Measurements from ENCODE around the gene SCMH1. TPM values are rescaled to one million over a fixed set of nuclear protein-coding genes. Genes with fewer than 3 reads are reported as not detected.

The SCMH1 gene
- total and polyA plus RNA-seq, 2 of the 4 experiments (the other 2 are of a cell fraction), result 9.0 to 19.4 TPM

- intact Hi-C loops (cut with micrococcal nuclease), result no loop called here
- H3K14ac ChIP-seq (replicated peaks; ENCODE audit: low read depth, low read length), result no peak overlapping the region
- no peak overlapping the region for H3K23ac ChIP-seq (ENCODE audit: low read depth, low read length)
- H3K4me3 ChIP-seq (ENCODE audit: insufficient read depth, low read depth, low read length), result no peak overlapping the region
- H3K9ac ChIP-seq (ENCODE audit: low read depth, low read length), result no peak overlapping the region
- H4K91ac ChIP-seq (ENCODE audit: insufficient read depth, low read depth, low read length), result no peak overlapping the region
- DNase-seq (no peak), ATAC-seq (ENCODE audit: low read depth) (no peak)
- H2BK15ac ChIP-seq (ENCODE audit: low read depth, low read length), result no peak overlapping the region
- H2BK5ac ChIP-seq (ENCODE audit: low read depth, low read length, poor library complexity, severe bottlenecking), result no peak overlapping the region
- H3K4ac ChIP-seq (ENCODE audit: low read depth, low read length), result no peak overlapping the region
- no peak overlapping the region for H4K8ac ChIP-seq (ENCODE audit: low read depth in 2 of 2, low read length in 2 of 2)
- H4K5ac ChIP-seq (ENCODE audit: low read depth, low read length), result no peak overlapping the region; the same call in 1 of the 2 replicates
- H3K56ac ChIP-seq (ENCODE audit: extremely low read depth, insufficient read depth, low read length), result no peak overlapping the region
- no peaks in the 10 kb centered on the region for H3K9me3 ChIP-seq (ENCODE audit: control insufficient read depth, insufficient read depth, low read length)
- H2AFZ ChIP-seq (replicated peaks; ENCODE audit: low read length, poor library complexity), result no peak overlapping the region
- H4K20me1 ChIP-seq (ENCODE audit: insufficient read depth, low read length), result peaks cover 15% of the 10 kb centered on the region
- POLR2A ChIA-PET (ENCODE audit: unreplicated experiment), result no interaction called here
- no peak overlapping the region for H3K4me2 ChIP-seq (ENCODE audit: low read depth, low read length)
- no TSS peak for BruUV-seq (replicated peaks)
- CTCF ChIA-PET, result interaction anchor here (1.0 kb wide), 1 partner anchor 14 kb away, joined by 4 read pairs; no protein-coding TSS in a partner anchor
- H2BK20ac ChIP-seq (ENCODE audit: low read depth, low read length), result no peak overlapping the region
- no CpG with 5 or more reads among the region's 3 CpGs for WGBS, 2 experiments (ENCODE audit: extremely low coverage in 2 of 2, insufficient read length in 1 of 2)
- in situ Hi-C loops (cut with MboI; ENCODE audit: low sequenced_read_pairs), result no loop called here
- no peaks in the 10 kb centered on the region for H3K27me3 ChIP-seq (ENCODE audit: control insufficient read depth, insufficient read depth, low read length)
- no peak overlapping the region for H2AK9ac ChIP-seq (replicated peaks; ENCODE audit: low read depth, low read length, poor library complexity)
- H3K9me1 ChIP-seq (ENCODE audit: insufficient read depth, low read length), result peaks cover 13% of the 10 kb centered on the region
- no peak overlapping the region for H2AK5ac ChIP-seq (ENCODE audit: low read depth, low read length)
- H3K4me1 ChIP-seq (ENCODE audit: control insufficient read depth, insufficient read depth, low read length), result peaks cover 15% of the 10 kb centered on the region
- H3K27ac ChIP-seq (ENCODE audit: insufficient read depth, low read length), result no peak overlapping the region
- no peak overlapping the region for H2BK120ac ChIP-seq (ENCODE audit: low read depth, low read length)
- peaks cover 43% of the 10 kb centered on the region for H3K36me3 ChIP-seq (ENCODE audit: control insufficient read depth, insufficient read depth, low read length)
- no peak overlapping the region for H3K18ac ChIP-seq (ENCODE audit: low read depth, low read length)
- dilution Hi-C loops (cut with HindIII; ENCODE audit: low sequenced_read_pairs, unreplicated experiment), result no loop called here
- peaks cover 41 to 65% of the 10 kb centered on the region in 2 experiments for H3K79me1 ChIP-seq (ENCODE audit: low read depth in 1 of 2, low read length in 2 of 2)
- TF ChIP-seq BHLHE40 (IDR thresholded peaks at IDR 0.05; ENCODE audit: low read depth, low read length) (no peak), ELK1 (IDR thresholded peaks at IDR 0.05; ENCODE audit: borderline replicate concordance, low read depth, low read length) (no peak), POLR2A (IDR thresholded peaks at IDR 0.05; ENCODE audit: low read depth, low read length) (no peak), CHD1 (IDR thresholded peaks at IDR 0.05; ENCODE audit: low read depth, low read length) (no peak), RCOR1 (IDR thresholded peaks at IDR 0.05; ENCODE audit: insufficient replicate concordance, low read length) (no peak), RFX5 (IDR thresholded peaks at IDR 0.05; ENCODE audit: low read depth, low read length) (no peak), NFE2L2 (IDR thresholded peaks at IDR 0.05; ENCODE audit: low read depth, low read length) (no peak)
These were observed 253.8 kb downstream of the SCMH1 start for GRCh38 chr1:40988280-40988679.

Measured in IMR-90 (cell line).